ENCODE results near the gene ACAA1.
"Not testable (repeated sequence)": the region's sequence is repeated elsewhere in the genome, so short reads cannot be mapped to it uniquely, and the experiment has no call there.

The ACAA1 gene

GRCh38 chr3:38097446-38098375 is 39.2 kb downstream of the ACAA1 start:
- Histone ChIP-seq H3K9ac (ENCODE audit: low read length) (no peak overlapping the region), H3K9me3 (ENCODE audit: control insufficient read depth, insufficient read depth, low read depth, low read length) (no peaks in the 10 kb centered on the region), H3K27ac (ENCODE audit: low read depth, low read length) (no peak overlapping the region), H3K4me1 (ENCODE audit: control insufficient read depth, insufficient read depth, low read length) (peaks cover 37% of the 10 kb centered on the region), H3K36me3 (ENCODE audit: control insufficient read depth, insufficient read depth, low read length) (no peaks in the 10 kb centered on the region), H3K27me3 (ENCODE audit: control insufficient read depth, insufficient read depth, low read length) (no peaks in the 10 kb centered on the region), H3K4me3 (ENCODE audit: low read depth, low read length) (no peak overlapping the region)

GRCh38 chr3:38095669-38096483 is 41.1 kb downstream of the ACAA1 start:
- no peak overlapping the region for H3K4me3 ChIP-seq (ENCODE audit: low read depth, low read length)
- no peaks in the 10 kb centered on the region for H3K9me3 ChIP-seq (ENCODE audit: control insufficient read depth, insufficient read depth, low read depth, low read length)
- H3K27ac ChIP-seq (ENCODE audit: low read depth, low read length) = no peak overlapping the region
- peaks cover 24% of the 10 kb centered on the region for H3K4me1 ChIP-seq (ENCODE audit: control insufficient read depth, insufficient read depth, low read length)
- no peak overlapping the region for H3K9ac ChIP-seq (ENCODE audit: low read length)
- H3K36me3 ChIP-seq (ENCODE audit: control insufficient read depth, insufficient read depth, low read length) = no peaks in the 10 kb centered on the region
- H3K27me3 ChIP-seq (ENCODE audit: control insufficient read depth, insufficient read depth, low read length) = no peaks in the 10 kb centered on the region

- no peaks in the 10 kb centered on the region for H3K9me3 ChIP-seq (ENCODE audit: control insufficient read depth, insufficient read depth, low read depth, low read length)
- no peaks in the 10 kb centered on the region for H3K36me3 ChIP-seq (ENCODE audit: control insufficient read depth, insufficient read depth, low read length)
- H3K4me3 ChIP-seq (ENCODE audit: low read depth, low read length) = no peak overlapping the region
- no peak overlapping the region for H3K27ac ChIP-seq (ENCODE audit: low read depth, low read length)
- H3K27me3 ChIP-seq (ENCODE audit: control insufficient read depth, insufficient read depth, low read length) = no peaks in the 10 kb centered on the region
- peaks cover 22% of the 10 kb centered on the region for H3K4me1 ChIP-seq (ENCODE audit: control insufficient read depth, insufficient read depth, low read length)
- H3K9ac ChIP-seq (ENCODE audit: low read length) = no peak overlapping the region
Measured at GRCh38 chr3:38094999-38095398, 41.9 kb downstream of the ACAA1 start.

- no peak overlapping the region for H3K27ac ChIP-seq (ENCODE audit: low read depth, low read length)
- no peaks in the 10 kb centered on the region for H3K27me3 ChIP-seq (ENCODE audit: control insufficient read depth, insufficient read depth, low read length)
- H3K4me1 ChIP-seq (ENCODE audit: control insufficient read depth, insufficient read depth, low read length) = no peaks in the 10 kb centered on the region
- no peak overlapping the region for H3K9ac ChIP-seq (ENCODE audit: low read length)
- H3K4me3 ChIP-seq (ENCODE audit: low read depth, low read length) = no peak overlapping the region
- no peaks in the 10 kb centered on the region for H3K9me3 ChIP-seq (ENCODE audit: control insufficient read depth, insufficient read depth, low read depth, low read length)
- H3K36me3 ChIP-seq (ENCODE audit: control insufficient read depth, insufficient read depth, low read length) = no peaks in the 10 kb centered on the region
Measured at GRCh38 chr3:38090453-38090852, 46.5 kb downstream of the ACAA1 start.

- Histone ChIP-seq H3K27me3 (ENCODE audit: control insufficient read depth, insufficient read depth, low read length) (no peaks in the 10 kb centered on the region), H3K9me3 (ENCODE audit: control insufficient read depth, insufficient read depth, low read depth, low read length) (peaks cover 3% of the 10 kb centered on the region), H3K9ac (ENCODE audit: low read length) (no peak overlapping the region), H3K36me3 (ENCODE audit: control insufficient read depth, insufficient read depth, low read length) (peaks cover 2% of the 10 kb centered on the region; the same call in 1 of the 2 replicates), H3K4me3 (ENCODE audit: low read depth, low read length) (no peak overlapping the region), H3K27ac (ENCODE audit: low read depth, low read length) (no peak overlapping the region), H3K4me1 (ENCODE audit: control insufficient read depth, insufficient read depth, low read length) (no peaks in the 10 kb centered on the region)
Measured at GRCh38 chr3:38089163-38089562, 47.8 kb downstream of the ACAA1 start.

- Histone ChIP-seq H3K9ac (ENCODE audit: low read length) (no peak overlapping the region), H3K27me3 (ENCODE audit: control insufficient read depth, insufficient read depth, low read length) (no peaks in the 10 kb centered on the region), H3K9me3 (ENCODE audit: control insufficient read depth, insufficient read depth, low read depth, low read length) (peaks cover 8% of the 10 kb centered on the region), H3K36me3 (ENCODE audit: control insufficient read depth, insufficient read depth, low read length) (peaks cover 6% of the 10 kb centered on the region; the same call in 1 of the 2 replicates), H3K4me3 (ENCODE audit: low read depth, low read length) (no peak overlapping the region), H3K27ac (ENCODE audit: low read depth, low read length) (no peak overlapping the region), H3K4me1 (ENCODE audit: control insufficient read depth, insufficient read depth, low read length) (no peaks in the 10 kb centered on the region)
Measured at GRCh38 chr3:38088126-38089078, 48.5 kb downstream of the ACAA1 start.

- H3K4me1 ChIP-seq (ENCODE audit: control insufficient read depth, insufficient read depth, low read length); H3K36me3 ChIP-seq (ENCODE audit: control insufficient read depth, insufficient read depth, low read length); H3K9ac ChIP-seq (ENCODE audit: low read length); H3K4me3 ChIP-seq (ENCODE audit: low read depth, low read length); H3K27me3 ChIP-seq (ENCODE audit: control insufficient read depth, insufficient read depth, low read length); H3K27ac ChIP-seq (ENCODE audit: low read depth, low read length): not testable (repeated sequence)
- H3K9me3 ChIP-seq (ENCODE audit: control insufficient read depth, insufficient read depth, low read depth, low read length) = peaks cover 10% of the 10 kb centered on the region
Measured at GRCh38 chr3:38087278-38087677, 49.6 kb downstream of the ACAA1 start.

- H3K9ac ChIP-seq (ENCODE audit: low read length) = no peak overlapping the region
- no peaks in the 10 kb centered on the region for H3K27me3 ChIP-seq (ENCODE audit: control insufficient read depth, insufficient read depth, low read length)
- peaks cover 10% of the 10 kb centered on the region for H3K9me3 ChIP-seq (ENCODE audit: control insufficient read depth, insufficient read depth, low read depth, low read length)
- no peaks in the 10 kb centered on the region for H3K4me1 ChIP-seq (ENCODE audit: control insufficient read depth, insufficient read depth, low read length)
- no peak overlapping the region for H3K27ac ChIP-seq (ENCODE audit: low read depth, low read length)
- peaks cover 6% of the 10 kb centered on the region; the same call in 1 of the 2 replicates for H3K36me3 ChIP-seq (ENCODE audit: control insufficient read depth, insufficient read depth, low read length)
- H3K4me3 ChIP-seq (ENCODE audit: low read depth, low read length) = no peak overlapping the region
Measured at GRCh38 chr3:38086496-38086895, 50.4 kb downstream of the ACAA1 start.

- Histone ChIP-seq H3K9me3 (ENCODE audit: control insufficient read depth, insufficient read depth, low read depth, low read length) (peaks cover 10% of the 10 kb centered on the region), H3K27ac (ENCODE audit: low read depth, low read length) (no peak overlapping the region), H3K4me1 (ENCODE audit: control insufficient read depth, insufficient read depth, low read length) (no peaks in the 10 kb centered on the region)
Measured at GRCh38 chr3:38085943-38086324, 51.0 kb downstream of the ACAA1 start.

GRCh38 chr3:38085311-38085942 is 51.5 kb downstream of the ACAA1 start:
- Histone ChIP-seq H3K9me3 (ENCODE audit: control insufficient read depth, insufficient read depth, low read depth, low read length) (peaks cover 10% of the 10 kb centered on the region), H3K27me3 (ENCODE audit: control insufficient read depth, insufficient read depth, low read length) (no peaks in the 10 kb centered on the region), H3K27ac (ENCODE audit: low read depth, low read length) (no peak overlapping the region), H3K4me1 (ENCODE audit: control insufficient read depth, insufficient read depth, low read length) (no peaks in the 10 kb centered on the region), H3K36me3 (ENCODE audit: control insufficient read depth, insufficient read depth, low read length) (peaks cover 6% of the 10 kb centered on the region; the same call in 1 of the 2 replicates), H3K4me3 (ENCODE audit: low read depth, low read length) (no peak overlapping the region), H3K9ac (ENCODE audit: low read length) (no peak overlapping the region)

More at GRCh38 chr3:38085943-38086324, 51.0 kb downstream of the ACAA1 start:
- no peaks in the 10 kb centered on the region for H3K27me3 ChIP-seq (ENCODE audit: control insufficient read depth, insufficient read depth, low read length)
- peaks cover 6% of the 10 kb centered on the region; the same call in 1 of the 2 replicates for H3K36me3 ChIP-seq (ENCODE audit: control insufficient read depth, insufficient read depth, low read length)
- no peak overlapping the region for H3K9ac ChIP-seq (ENCODE audit: low read length)
- H3K4me3 ChIP-seq (ENCODE audit: low read depth, low read length) = no peak overlapping the region
